Measurements from ENCODE around the gene ATXN7.

DNA sequence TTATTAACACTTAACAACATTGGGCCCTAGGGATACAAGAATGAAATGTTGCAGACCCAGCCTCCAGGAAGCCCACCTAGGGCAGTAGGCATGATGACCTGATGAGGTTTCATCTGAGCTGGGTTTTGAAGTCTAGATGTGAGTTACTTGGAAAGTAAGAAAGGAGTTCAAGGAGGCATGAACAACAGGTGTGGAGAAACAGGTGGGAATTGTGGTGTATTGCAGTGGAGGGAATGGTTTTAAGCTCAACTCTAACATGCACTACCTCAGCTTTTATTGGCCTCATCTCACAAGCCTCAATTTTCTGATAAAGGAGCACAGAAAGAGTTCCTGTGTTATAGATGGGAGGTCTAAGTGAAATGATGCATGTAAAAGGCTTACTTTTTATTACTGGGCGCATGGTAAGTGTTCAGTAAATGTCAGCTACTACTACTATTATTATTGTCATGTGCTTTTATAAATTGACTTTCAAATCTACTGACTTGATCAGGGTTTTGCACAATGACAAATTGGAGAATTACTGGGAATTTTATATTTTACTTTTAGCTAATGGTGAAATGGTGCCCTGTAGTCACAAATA, 29.2 kb downstream of the ATXN7 start:
- TF ChIP-seq, protein P1, sequence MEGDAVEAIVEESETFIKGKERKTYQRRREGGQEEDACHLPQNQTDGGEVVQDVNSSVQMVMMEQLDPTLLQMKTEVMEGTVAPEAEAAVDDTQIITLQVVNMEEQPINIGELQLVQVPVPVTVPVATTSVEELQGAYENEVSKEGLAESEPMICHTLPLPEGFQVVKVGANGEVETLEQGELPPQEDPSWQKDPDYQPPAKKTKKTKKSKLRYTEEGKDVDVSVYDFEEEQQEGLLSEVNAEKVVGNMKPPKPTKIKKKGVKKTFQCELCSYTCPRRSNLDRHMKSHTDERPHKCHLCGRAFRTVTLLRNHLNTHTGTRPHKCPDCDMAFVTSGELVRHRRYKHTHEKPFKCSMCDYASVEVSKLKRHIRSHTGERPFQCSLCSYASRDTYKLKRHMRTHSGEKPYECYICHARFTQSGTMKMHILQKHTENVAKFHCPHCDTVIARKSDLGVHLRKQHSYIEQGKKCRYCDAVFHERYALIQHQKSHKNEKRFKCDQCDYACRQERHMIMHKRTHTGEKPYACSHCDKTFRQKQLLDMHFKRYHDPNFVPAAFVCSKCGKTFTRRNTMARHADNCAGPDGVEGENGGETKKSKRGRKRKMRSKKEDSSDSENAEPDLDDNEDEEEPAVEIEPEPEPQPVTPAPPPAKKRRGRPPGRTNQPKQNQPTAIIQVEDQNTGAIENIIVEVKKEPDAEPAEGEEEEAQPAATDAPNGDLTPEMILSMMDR (IDR thresholded peaks at IDR 0.05): no peak
- TF ChIP-seq EP300 (IDR thresholded peaks at IDR 0.05; ENCODE audit: low read depth): no peak
